HG02870 (cell line): ENCODE data around the gene CDH19.

Source experiments
- ATAC-seq: cut with Tn5 transposase; IDR thresholded peaks from one replicate; pipeline ENCODE4 v1.9.1; 2021; ENCODE audit warnings: mild to moderate bottlenecking, moderate library complexity; ENCODE audit not compliant: unreplicated experiment

The CDH19 gene, protein sequence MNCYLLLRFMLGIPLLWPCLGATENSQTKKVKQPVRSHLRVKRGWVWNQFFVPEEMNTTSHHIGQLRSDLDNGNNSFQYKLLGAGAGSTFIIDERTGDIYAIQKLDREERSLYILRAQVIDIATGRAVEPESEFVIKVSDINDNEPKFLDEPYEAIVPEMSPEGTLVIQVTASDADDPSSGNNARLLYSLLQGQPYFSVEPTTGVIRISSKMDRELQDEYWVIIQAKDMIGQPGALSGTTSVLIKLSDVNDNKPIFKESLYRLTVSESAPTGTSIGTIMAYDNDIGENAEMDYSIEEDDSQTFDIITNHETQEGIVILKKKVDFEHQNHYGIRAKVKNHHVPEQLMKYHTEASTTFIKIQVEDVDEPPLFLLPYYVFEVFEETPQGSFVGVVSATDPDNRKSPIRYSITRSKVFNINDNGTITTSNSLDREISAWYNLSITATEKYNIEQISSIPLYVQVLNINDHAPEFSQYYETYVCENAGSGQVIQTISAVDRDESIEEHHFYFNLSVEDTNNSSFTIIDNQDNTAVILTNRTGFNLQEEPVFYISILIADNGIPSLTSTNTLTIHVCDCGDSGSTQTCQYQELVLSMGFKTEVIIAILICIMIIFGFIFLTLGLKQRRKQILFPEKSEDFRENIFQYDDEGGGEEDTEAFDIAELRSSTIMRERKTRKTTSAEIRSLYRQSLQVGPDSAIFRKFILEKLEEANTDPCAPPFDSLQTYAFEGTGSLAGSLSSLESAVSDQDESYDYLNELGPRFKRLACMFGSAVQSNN

GRCh38 chr18:66603941-66604627 is at the start of gene CDH19:
CDH19 (minus strand) TSS chr18:66604090; CDS start chr18:66572204, 31,886 bp downstream.
- no peak for ATAC-seq

GRCh38 chr18:66647671-66648070 is 43.8 kb upstream of the CDH19 start:
- no peak for ATAC-seq

DNA sequence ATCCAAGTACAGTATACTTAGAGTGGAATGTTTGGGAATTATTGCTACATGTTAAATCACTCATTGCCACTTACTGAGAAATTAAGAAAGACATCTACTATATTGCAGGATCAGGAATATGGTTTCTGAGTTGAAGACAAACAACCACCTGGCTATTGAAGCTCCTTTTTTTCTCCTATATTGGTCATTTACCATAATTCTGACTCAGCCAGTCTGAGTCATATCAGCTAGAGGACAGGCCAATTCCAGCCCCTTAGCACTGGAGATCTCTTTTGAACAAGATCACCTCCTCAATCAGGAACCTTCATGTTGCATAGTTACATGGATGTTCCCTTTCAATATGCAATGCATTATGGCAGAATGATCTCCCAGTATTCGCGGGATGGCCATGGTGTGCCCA is 42.7 kb upstream of the CDH19 start:
- no peak for ATAC-seq

DNA sequence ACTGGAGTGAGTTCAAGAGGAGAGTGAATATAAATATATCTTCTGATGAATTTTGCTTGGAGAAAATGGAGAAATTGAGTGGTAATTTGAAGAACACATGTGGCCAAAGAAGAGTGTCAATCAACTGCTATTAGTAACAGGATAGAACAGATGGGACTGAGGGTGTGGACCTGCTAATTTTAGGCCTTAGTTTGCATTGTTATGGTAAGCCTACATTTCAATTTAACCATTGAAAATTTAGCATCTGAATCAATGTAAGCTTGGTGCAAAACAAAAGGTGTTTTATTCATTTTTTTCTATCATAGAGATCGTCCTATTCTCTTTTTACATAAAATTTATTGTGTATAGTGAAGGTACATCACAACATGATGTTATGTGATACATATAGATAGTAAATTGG is 42.1 kb upstream of the CDH19 start:
- no peak for ATAC-seq

DNA sequence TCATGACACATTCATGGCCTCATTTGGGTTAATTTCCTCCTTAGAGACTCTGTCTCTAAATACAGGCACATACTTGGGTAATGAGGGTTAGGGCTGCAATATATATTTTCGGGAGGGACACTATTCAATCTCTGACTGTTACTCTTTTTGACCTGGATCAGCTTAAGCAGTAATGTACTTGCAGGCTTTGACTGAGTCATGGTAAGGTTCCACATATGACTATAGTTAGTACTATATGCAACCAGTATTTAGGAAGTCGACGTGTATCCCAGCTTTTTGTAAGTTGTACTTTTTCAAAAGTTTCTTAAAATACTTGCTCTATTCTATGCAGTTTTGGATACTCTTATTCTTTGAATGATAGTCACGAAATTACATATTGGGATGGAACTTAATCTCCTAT is 37.2 kb upstream of the CDH19 start:
- ATAC-seq = no peak

- no peak for ATAC-seq
Measured at GRCh38 chr18:66640431-66640830, 36.5 kb upstream of the CDH19 start.

DNA sequence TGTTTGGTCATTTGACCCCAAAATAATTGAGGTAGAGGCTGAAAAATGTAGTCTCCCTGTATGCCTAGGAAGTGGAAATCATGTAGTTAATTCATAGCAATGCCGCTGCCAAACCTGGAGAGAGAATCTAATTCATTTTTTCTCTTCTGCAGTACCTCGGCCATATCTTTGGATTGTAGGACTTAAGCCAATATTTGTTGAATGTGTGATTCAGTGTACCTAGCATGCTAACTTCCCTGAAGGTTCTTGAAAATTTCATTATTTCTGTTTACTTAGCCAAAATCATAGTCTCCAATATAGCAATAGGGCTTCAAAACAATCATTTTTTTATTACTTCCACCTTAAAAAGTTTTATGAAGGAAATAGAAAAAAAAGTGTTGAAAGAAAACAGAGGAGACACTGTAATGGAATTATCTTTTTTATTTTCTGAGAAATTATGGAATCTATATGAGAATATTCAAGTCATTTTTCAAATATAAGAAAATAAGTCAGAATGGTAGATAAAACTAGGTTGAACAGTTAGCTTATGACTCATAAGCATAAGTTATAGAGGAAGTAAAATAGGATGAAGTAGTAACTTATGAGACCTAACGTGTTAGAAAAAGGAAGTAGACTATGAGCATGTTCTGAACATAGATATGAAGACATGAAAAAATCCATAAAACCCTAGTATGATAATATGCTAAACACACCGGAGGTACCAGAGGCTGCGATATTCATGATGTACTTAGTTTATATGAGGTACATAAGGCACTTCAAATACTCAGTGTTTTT is 35.2 kb upstream of the CDH19 start:
- no peak for ATAC-seq

DNA sequence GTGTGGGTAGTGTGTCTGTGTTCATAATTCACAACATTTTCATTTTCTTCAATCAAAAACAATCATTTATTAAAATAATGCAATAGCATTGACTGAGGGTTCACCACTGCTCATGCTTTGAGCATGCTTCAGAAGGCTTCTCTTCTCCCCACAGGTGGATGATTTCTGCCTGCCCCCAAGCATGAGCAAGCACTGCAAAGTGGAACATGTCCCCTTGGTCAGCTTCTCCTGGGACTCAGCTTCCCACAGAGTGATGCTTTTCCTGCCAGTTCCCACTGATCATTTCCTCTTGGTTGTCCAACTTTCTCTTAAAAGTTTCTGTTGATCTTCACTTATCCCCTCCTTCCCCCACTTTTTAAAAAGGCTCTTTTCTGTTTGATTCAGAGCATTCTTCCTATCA is 31.5 kb upstream of the CDH19 start:
- ATAC-seq = no peak

GRCh38 chr18:66632756-66633155 is 28.9 kb upstream of the CDH19 start:
- ATAC-seq = no peak

GRCh38 chr18:66630831-66631230 is 26.9 kb upstream of the CDH19 start:
- no peak for ATAC-seq

DNA sequence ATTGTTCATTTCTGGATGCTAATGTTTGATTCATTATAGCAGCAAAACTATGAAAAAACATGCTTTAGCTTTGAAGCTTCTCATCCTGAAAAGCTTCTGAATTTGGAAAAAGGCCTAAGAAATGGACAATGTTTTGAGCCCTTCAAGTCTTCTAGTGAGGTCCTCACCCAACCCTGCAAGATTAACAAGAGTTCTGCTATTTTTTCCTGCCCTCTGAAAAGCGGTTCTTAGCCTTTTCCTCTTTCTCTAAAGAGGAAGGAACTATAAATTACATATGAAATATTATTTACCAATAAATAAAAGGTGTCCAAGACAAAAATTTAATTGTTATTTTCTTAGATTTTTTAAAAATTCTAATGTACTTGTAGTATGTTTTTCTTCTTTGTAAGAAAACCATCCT is 19.9 kb upstream of the CDH19 start:
- ATAC-seq = no peak

DNA sequence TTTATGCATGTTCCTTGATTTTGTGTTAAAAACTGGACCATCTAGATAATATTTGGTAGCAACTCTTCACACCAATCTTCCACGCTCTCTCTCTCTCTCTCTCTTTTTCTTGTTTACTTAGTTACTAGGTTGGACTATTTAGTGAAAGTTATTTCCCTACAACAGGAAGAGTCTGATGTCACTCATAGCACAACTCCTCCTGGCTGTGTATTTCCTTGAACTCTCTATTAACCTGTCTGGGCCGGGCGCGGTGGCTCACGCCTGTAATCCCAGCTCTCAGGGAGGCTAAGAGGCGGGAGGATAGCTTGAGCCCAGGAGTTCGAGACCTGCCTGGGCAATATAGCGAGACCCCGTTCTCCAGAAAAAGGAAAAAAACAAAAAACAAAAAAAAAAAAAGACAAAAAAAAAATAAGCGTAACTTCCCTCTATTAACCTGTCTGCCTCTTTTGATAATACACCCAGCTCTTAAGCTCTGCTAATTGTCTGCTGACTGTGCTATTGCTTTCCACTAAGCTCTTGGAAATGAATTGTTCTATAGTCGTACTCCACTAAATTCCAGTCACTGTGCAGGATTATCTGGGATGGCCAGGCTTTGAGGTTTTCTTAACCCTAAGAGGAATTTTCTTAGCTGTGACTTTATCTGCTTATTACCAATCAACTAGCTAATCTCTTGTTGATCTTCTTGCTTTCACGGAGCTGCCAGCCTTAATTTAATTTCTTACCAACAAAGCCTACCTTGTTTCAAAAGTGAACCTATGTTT is 18.1 kb upstream of the CDH19 start:
- ATAC-seq = no peak

- ATAC-seq = peak; percentile 79
Measured at GRCh38 chr18:66616523-66616983, 12.7 kb upstream of the CDH19 start.

DNA sequence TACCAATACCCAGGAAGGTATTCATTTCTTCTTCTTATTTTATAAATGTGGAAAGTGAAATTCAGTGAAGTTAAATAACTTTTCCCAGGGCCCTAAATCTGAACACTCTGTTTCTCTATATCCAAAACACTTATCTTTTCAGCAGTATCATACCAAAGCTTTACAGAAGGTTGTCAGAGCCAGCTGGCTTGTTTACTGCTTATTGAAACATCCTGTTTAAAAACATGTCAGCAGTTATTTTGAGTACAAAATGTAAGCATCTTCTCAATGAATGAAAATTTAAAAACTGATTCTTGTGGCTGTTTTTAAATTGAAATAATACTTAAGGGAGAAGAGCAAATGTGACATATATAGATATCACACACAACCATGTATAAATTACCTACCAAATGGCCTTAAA is 11.3 kb upstream of the CDH19 start:
- ATAC-seq = no peak

- ATAC-seq = no peak
Measured at GRCh38 chr18:66607632-66608031, 3.7 kb upstream of the CDH19 start.

- ATAC-seq = no peak
Measured at GRCh38 chr18:66601649-66602048, 2.2 kb downstream of the CDH19 start.

GRCh38 chr18:66599190-66599589 is 4.7 kb downstream of the CDH19 start:
- ATAC-seq = no peak

GRCh38 chr18:66587430-66587829 is 16.5 kb downstream of the CDH19 start:
- ATAC-seq = no peak

DNA sequence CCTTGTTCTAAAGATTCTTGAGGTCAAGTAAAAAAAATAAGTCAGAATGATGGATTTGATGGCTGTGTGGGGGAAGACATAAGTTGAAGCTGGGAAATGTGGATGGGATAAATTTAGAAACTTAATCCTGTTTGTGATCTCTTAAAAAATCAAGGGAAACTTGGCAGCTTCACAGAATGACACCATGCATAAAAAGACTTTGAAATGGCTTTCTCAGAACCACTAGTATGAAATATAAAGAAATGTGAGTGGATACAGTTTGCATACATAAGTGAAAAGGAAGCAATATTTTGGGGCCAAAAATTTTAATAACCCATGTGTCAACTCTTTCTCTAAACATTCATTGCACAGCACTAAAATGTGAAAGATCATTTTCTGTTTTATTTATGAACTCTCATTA is 21.7 kb downstream of the CDH19 start:
- ATAC-seq = no peak

DNA sequence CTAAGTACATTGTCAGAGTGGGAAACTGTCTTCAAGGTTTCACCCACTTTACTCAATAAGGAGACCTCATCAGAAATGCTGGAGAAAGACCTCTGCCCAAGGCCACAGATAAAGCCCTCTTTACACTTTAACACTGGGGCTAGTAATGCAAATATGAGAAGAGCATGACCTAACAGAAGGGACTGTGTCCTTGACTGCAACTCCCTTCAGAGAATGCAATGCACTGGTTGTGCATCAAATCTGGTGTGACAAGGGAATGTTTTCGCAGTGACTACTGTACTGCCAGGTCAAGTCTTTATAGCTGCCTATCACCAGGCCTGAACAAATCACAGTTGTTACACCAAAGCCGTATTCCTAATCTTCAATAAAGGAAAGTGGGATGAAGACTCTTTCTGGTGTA is 28.6 kb downstream of the CDH19 start:
- no peak for ATAC-seq
